Activated T-cell treated with anti-CD3 and anti-CD28 coated beads, Interleukin-2, amount 50 U/mL, for 24 hours (primary cell): ENCODE measurements around the gene RUNX3.
A peak's percentile ranks its signal among the peaks of the same experiment; 100 is the strongest.
"Not testable (repeated sequence)": the region's sequence is repeated elsewhere in the genome, so short reads cannot be mapped to it uniquely, and the experiment has no call there.

Experiments used
- DNase-seq: peaks from one replicate; pipeline ENCODE4 v3.0.0-alpha.2; 2020
- H3K27ac Mint-ChIP-seq: 2 replicates; pipeline ENCODE4 v1.8.0; 2020; ENCODE audit warnings: mild to moderate bottlenecking, mixed read lengths
- H3K27me3 Mint-ChIP-seq: 2 replicates; pipeline ENCODE4 v1.8.0; 2020; ENCODE audit warnings: mixed read lengths
- H3K36me3 Mint-ChIP-seq: 2 replicates; pipeline ENCODE4 v1.8.0; 2020; ENCODE audit warnings: low read depth, mixed read lengths
- H3K4me1 Mint-ChIP-seq: 2 replicates; pipeline ENCODE4 v1.8.0; 2020; ENCODE audit warnings: low read depth, mixed read lengths
- H3K4me3 Mint-ChIP-seq: 2 replicates; pipeline ENCODE4 v1.8.0; 2020; ENCODE audit warnings: mild to moderate bottlenecking, moderate library complexity, mixed read lengths
- H3K9me3 Mint-ChIP-seq: 2 replicates; pipeline ENCODE4 v1.8.0; 2020; ENCODE audit warnings: mixed read lengths

Gene RUNX3

GRCh38 chr1:24911651-24912155 lies 18.4 kb downstream of the RUNX3 start:
- peaks cover 99% of the 10 kb centered on the region for H3K36me3 Mint-ChIP-seq
- H3K27ac Mint-ChIP-seq, result peak overlapping the region; percentile 96
- peak overlapping the region; percentile 1 for H3K4me3 Mint-ChIP-seq
- H3K27me3 Mint-ChIP-seq, result no peaks in the 10 kb centered on the region
- peaks cover 83% of the 10 kb centered on the region for H3K4me1 Mint-ChIP-seq
- no peak for DNase-seq
- H3K9me3 Mint-ChIP-seq, result no peaks in the 10 kb centered on the region

GRCh38 chr1:24910751-24911650 lies 19.1 kb downstream of the RUNX3 start:
- Mint-ChIP-seq H3K27me3 (no peaks in the 10 kb centered on the region), H3K27ac (peak overlapping the region; percentile 96)

DNA sequence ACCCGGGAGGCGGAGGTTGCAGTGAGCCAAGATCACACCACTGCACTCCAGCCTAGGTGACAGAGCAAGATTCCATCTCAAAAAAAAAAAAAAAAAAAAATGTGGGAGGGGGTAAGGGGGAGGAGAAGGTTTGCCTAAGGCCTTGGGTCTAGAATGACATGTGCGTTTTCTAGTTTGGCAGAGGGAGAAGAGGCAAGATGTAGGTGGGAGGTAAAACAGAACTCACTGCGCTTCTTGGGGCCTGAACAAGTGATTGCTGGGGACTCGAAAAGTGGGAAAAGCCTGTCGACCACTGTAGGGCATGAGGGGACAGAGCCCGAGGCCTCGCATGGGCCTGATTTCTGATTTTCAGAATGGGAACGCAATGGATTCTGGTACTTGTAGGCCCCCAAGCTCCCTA lies 19.9 kb downstream of the RUNX3 start:
- no peak for DNase-seq
- H3K36me3 Mint-ChIP-seq, result peaks cover 100% of the 10 kb centered on the region
- H3K27ac Mint-ChIP-seq, result peak overlapping the region; percentile 96
- no peaks in the 10 kb centered on the region for H3K9me3 Mint-ChIP-seq
- H3K27me3 Mint-ChIP-seq, result no peaks in the 10 kb centered on the region
- H3K4me3 Mint-ChIP-seq, result no peak overlapping the region
- peaks cover 69% of the 10 kb centered on the region for H3K4me1 Mint-ChIP-seq

More at GRCh38 chr1:24910751-24911650, 19.1 kb downstream of the RUNX3 start:
- H3K9me3 Mint-ChIP-seq, result no peaks in the 10 kb centered on the region
- H3K4me3 Mint-ChIP-seq, result peak overlapping the region; percentile 39
- peaks cover 99% of the 10 kb centered on the region for H3K36me3 Mint-ChIP-seq
- peak; percentile 77 for DNase-seq
- H3K4me1 Mint-ChIP-seq, result peaks cover 76% of the 10 kb centered on the region

DNA sequence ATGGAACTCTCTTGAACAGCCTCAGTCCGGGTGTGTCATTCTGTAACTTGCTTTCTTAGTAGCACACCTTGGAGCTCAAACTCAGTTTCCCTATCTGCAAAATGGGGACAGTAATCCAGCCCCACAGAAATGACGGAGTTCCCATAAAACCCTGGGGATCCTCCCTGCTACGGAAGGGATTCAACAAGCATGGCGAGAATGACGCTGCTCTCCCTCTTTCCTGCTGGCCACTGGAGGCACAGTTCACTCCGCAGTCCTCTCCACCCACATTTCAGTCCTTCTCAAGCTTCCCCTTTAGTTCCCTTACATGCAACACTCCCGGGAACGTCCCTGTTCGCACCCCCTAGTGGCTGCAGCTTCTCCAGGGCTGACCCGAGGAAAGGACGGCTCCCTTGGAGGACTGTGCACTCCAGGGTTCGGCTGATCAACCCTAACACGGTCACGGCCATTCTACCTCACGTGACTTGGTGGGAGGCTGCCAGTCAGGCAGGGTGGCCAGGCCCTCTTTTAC lies 20.6 kb downstream of the RUNX3 start:
- H3K27ac Mint-ChIP-seq, result peak overlapping the region; percentile 96
- H3K4me1 Mint-ChIP-seq, result peaks cover 61% of the 10 kb centered on the region
- H3K9me3 Mint-ChIP-seq, result no peaks in the 10 kb centered on the region
- H3K4me3 Mint-ChIP-seq, result no peak overlapping the region
- no peaks in the 10 kb centered on the region for H3K27me3 Mint-ChIP-seq
- no peak for DNase-seq
- peaks cover 99% of the 10 kb centered on the region for H3K36me3 Mint-ChIP-seq

DNA sequence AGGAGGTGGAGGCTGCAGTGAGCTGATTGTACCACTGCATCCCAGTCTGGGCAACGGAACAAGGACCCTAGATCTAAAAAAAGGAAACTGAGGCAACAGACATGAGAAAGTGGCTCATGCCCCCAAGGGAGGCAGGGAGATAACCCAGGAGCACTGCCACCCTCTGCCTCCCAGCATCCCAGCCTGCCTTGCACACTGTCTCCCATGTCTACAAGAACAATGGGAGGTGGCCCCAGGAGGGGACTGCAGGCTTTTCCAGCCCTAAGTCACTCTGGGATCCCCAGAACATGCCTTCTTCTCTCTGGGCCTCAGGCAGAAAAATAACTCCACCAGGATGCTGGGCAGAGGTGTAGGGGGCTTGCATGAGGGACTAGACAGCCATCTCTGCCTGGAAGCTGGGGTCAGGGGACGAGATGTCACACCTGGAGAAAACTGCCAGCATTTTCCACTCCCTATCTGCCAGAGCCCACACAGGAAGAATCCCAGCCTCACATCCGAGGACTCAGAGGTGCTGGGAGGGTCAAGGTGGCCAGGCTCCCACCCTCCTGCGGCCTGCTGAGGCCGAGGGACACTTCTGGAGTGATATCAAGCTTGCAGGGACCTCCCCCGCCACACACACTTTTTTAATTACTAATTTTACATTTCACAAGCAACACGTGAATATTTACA lies 21.4 kb downstream of the RUNX3 start:
- no peaks in the 10 kb centered on the region for H3K9me3 Mint-ChIP-seq
- H3K27me3 Mint-ChIP-seq, result no peaks in the 10 kb centered on the region
- H3K36me3 Mint-ChIP-seq, result peaks cover 99% of the 10 kb centered on the region
- no peak for DNase-seq
- H3K27ac Mint-ChIP-seq, result peak overlapping the region; percentile 96
- H3K4me3 Mint-ChIP-seq, result no peak overlapping the region
- peaks cover 56% of the 10 kb centered on the region for H3K4me1 Mint-ChIP-seq

DNA sequence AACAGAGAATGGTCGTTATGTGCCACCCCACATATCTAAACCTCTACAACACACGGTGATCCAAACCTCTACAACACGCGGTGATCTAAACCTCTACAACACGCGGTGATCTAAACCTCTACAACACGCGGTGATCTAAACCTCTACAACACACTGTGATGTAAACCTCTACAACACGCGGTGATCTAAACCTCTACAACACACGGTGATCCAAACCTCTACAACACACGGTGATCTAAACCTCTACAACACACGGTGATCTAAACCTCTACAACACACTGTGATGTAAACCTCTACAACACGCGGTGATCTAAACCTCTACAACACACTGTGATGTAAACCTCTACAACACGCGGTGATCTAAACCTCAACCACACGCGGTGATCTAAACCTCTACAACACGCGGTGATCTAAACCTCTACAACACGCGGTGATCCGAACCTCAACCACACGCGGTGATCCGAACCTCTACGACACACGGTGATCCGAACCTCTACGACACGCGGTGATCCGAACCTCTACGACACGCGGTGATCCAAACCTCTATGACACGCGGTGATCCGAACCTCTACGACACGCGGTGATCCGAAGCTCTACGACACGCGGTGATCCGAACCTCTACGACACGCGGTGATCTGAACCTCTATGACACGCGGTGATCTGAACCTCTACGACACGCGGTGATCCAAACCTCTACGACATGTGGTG lies 22.3 kb downstream of the RUNX3 start:
- DNase-seq, result peak; percentile 18
- peak overlapping the region; percentile 96 for H3K27ac Mint-ChIP-seq

DNA sequence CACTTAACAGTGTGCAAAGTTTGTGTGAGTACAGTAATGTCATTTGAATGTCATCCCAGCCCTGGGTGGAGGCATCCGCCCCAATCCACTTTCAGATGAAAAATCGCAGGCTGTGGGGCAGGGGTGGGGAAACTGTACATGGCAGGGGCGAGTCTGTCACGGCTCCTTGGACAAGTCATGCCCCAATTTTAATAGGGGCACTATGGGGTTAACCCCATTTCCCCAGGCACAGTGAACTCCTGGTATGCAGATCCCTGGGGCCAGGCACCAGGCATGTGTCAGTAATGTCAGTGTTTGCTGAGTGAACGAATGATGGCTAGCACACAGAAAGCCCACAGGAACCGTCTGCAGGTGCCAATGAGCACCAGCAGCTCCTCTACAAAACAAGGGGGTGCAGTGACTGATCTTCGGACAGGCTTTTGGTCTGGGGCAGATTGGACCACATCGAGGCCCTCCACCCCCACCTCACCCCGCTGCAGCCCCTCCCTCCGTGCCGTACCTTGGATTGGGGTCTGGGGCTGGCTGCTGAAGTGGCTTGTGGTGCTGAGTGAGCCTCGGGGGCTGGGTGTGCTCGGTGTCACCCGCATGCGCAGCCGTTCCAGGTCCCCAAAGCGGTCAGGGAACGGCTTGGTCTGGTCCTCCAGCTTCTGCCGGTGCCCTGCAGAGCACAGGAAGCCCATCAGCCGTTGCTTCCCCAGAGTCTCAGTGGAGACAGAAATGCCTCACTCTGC lies 23.2 kb downstream of the RUNX3 start:
- H3K36me3 Mint-ChIP-seq, result peaks cover 99% of the 10 kb centered on the region
- no peaks in the 10 kb centered on the region for H3K9me3 Mint-ChIP-seq
- H3K27ac Mint-ChIP-seq, result peak overlapping the region; percentile 96
- H3K27me3 Mint-ChIP-seq, result no peaks in the 10 kb centered on the region
- peaks cover 44% of the 10 kb centered on the region for H3K4me1 Mint-ChIP-seq
- no peak overlapping the region for H3K4me3 Mint-ChIP-seq
- DNase-seq, result peak; percentile 27

More for the DNA sequence above, 22.3 kb downstream of the RUNX3 start:
- not testable (repeated sequence) for H3K4me3 Mint-ChIP-seq, H3K27me3 Mint-ChIP-seq, H3K9me3 Mint-ChIP-seq
- Mint-ChIP-seq H3K4me1 (peaks cover 47% of the 10 kb centered on the region), H3K36me3 (peaks cover 99% of the 10 kb centered on the region)

DNA sequence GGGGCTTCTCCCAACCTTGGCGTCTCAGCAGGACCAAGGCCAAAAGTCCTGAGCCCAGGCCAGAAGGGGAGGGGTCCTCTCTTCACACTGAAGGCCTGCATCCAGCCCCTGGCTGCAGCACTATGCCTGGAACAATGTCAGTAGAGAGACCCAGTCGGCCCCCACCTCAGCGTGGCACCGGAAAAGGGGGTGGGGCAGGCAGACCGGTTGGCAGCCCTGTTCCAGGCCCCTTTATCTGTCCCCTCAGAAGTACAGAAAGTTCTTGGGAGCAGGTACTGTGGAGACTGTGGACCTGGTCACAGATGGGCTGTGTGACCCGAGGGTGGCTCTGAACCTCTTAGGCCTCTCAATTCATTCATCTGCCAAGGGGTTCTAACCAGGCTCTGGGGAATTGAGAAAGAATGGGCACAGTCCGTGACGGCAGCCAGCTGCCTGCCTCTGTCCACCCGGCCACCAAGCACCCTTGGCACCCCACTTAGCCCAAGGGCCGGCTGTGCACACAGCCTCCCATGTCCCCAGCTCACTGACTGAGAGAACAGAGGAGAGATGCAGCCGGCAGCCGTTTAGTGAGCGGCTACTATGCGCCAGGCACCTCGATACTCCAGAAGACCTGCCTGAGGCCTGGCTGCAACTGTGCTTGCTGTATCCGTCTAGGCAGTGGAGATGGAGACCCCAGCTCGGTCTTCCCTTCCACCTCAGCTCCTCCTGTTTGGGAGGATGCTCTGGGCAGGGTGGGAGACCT lies 23.9 kb downstream of the RUNX3 start:
- Mint-ChIP-seq H3K36me3 (peaks cover 99% of the 10 kb centered on the region), H3K4me3 (no peak overlapping the region), H3K9me3 (no peaks in the 10 kb centered on the region), H3K27me3 (no peaks in the 10 kb centered on the region), H3K4me1 (peaks cover 41% of the 10 kb centered on the region), H3K27ac (peak overlapping the region; percentile 71)
- peak; percentile 30 for DNase-seq

GRCh38 chr1:24905355-24905978 lies 24.6 kb downstream of the RUNX3 start:
- Mint-ChIP-seq H3K4me1 (peaks cover 37% of the 10 kb centered on the region), H3K36me3 (peaks cover 99% of the 10 kb centered on the region), H3K4me3 (no peak overlapping the region), H3K27me3 (no peaks in the 10 kb centered on the region), H3K27ac (peak overlapping the region; percentile 64), H3K9me3 (no peaks in the 10 kb centered on the region)
- peak; percentile 30 for DNase-seq

GRCh38 chr1:24904731-24905354 lies 25.2 kb downstream of the RUNX3 start:
- Mint-ChIP-seq H3K27me3 (no peaks in the 10 kb centered on the region), H3K4me1 (peaks cover 41% of the 10 kb centered on the region), H3K9me3 (no peaks in the 10 kb centered on the region), H3K36me3 (peaks cover 99% of the 10 kb centered on the region), H3K27ac (peak overlapping the region; percentile 86), H3K4me3 (no peak overlapping the region)
- DNase-seq, result peak; percentile 28

GRCh38 chr1:24903955-24904730 lies 25.9 kb downstream of the RUNX3 start:
- Mint-ChIP-seq H3K36me3 (peaks cover 97% of the 10 kb centered on the region), H3K27ac (peak overlapping the region; percentile 86), H3K9me3 (no peaks in the 10 kb centered on the region), H3K4me3 (no peak overlapping the region), H3K4me1 (peaks cover 40% of the 10 kb centered on the region), H3K27me3 (no peaks in the 10 kb centered on the region)
- DNase-seq, result peak; percentile 32

GRCh38 chr1:24903560-24903954 lies 26.5 kb downstream of the RUNX3 start:
- Mint-ChIP-seq H3K27ac (peak overlapping the region; percentile 86), H3K4me3 (no peak overlapping the region)

More at GRCh38 chr1:24903560-24903954, 26.5 kb downstream of the RUNX3 start:
- no peak for DNase-seq
- H3K4me1 Mint-ChIP-seq, result peaks cover 39% of the 10 kb centered on the region
- no peaks in the 10 kb centered on the region for H3K27me3 Mint-ChIP-seq
- H3K9me3 Mint-ChIP-seq, result no peaks in the 10 kb centered on the region
- peaks cover 92% of the 10 kb centered on the region for H3K36me3 Mint-ChIP-seq
